Measurements from ENCODE around the gene CEP44.
"Not testable (repeated sequence)": the region's sequence is repeated elsewhere in the genome, so short reads cannot be mapped to it uniquely, and the experiment has no call there.

CEP44 gene

DNA sequence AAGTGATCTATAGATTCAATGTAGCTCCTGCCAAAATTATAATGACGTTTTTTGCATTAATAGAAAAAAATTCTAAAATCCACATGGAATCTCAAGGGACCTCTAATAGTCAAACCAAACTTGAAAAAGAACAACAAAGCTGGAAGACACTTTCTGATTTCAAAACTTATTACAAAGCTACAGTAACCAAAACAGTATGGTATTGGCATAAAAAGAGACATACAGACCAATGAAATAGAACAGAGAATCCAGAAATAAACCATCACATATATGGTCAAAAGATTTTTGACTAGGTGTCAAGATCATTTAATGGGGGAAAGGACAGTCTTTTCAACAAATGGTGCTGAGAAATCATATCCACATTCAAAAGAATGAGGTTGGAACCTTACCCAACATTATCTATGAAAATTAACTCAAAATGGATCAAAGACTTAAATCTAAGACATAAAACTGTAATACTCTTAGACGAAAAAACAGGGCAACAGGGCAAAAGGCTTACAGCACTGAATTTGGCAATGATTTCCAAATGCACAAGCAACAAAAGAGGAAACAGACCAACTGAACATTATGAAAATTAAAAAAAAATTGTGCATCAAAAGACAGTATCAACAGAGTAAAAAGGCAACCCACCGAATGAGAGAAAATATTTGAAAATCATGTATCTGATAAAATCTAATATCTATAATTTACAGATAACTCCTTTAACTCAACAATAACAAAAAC is 4.1 kb upstream of the CEP44 start:
- DNase-seq, result no peak

DNA sequence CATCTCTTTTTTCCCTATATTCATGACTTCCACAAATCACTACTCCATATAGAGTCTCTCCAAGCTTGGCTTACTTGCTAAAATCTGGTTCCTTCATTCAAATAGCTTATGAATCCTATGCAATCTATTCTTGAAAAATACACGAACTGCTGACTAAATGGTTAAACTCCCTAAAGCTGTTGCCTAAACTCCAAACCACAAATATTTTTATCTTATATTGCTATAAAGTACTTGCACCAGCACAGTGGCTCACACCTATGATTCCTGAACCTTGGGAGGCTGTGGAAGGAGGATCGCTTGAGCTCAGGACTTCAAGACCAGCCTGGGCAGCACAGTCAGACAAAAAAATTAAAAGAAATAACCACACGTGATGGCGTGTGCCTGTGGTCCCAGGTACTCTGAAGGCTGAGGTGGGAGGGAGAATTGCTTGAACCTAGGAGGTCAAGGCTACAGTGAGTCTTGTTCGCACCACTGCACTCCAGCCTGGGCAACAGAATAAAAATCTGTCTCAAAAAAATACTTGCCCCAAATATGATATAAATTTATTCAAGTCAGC is 2.5 kb upstream of the CEP44 start:
- no peak for DNase-seq

DNA sequence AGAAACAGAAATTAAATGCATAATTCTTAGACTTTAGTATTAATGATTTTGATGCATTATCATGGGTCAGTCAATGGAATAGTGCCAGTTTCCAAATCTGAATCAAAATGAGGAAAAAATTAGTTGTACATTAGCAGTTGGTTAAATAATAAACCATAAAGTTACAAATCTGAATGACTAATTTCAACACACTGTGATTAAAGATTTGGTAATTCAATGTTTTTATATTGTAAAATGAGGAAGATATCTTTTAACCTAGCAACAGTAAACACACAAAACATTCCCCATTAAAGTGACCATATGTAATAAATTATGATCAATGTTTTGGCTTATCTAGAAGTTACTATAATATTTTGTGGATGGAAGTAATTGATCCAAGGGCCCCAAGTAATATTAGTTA is 1.8 kb upstream of the CEP44 start:
- no peak for DNase-seq

DNA sequence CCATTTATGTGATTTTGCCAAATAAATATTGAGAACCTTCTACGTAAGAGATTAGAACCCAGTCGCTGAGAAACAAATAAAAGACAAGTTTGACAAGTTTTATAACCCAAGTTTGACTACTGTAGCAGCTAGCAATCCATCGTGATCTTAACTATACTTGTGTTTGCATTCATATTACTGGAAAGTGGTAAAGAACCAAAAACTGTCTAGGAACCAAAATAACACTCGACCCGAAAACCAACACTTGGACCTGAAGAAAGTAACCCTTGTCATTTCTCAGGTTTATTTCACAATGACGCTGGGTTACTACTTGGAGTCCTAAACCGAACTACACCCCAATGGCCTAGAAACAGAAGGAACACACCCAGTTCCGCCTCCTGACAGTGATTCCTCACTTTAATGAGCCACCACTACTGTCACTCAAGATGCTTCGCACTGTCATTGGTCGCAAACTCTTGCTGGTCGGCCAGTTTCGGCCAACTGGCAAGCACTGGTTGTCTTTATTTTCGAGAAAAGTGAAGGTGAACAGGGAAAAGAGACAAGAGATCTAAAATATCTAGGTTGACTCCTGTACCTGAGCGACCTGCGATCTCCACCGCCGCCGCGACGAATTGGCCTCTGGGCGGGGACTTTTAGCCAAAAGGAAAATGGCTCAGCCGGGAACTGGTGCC is 740 bp upstream of the CEP44 start:
- peak; percentile 76 for DNase-seq

DNA sequence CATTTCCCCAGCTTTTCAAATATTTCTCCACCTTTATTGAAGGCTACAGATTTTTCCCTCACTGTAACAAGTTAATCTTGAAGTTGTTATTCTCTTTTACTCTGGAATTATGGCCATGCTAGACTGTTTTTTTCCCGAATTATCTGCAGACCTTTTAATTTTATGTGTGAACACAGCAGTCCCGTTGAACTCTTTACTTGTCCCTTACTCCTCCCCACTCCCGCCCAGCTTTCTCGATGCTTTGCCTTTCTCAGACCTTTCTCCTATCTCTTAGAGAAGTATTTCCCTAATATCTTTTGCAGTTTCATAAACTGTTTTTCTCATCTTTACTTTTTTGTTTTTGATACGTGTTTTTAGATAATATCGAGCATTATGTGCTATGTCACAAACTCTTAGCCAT is 776 bp downstream of the CEP44 start:
- DNase-seq, result no peak

DNA sequence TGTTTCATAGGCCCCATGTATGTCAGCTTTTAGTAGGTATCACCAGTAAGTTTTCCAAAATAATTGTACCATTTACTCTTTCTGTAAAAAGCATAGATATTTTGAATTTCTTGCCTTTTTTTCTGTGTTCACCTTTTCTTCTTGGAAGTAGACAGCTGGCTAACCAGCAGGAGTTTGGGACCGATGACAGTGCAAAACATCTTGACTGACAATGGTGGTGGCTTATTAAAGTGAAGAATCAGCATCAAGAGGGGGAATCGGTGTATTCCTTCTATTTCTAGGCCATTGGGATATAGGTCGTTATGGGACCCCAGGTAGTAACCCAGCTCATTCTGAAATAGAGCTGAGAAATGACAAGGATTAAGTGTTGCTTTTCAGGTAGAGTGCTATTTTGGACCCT is 3.2 kb downstream of the CEP44 start:
- DNase-seq, result no peak

DNA sequence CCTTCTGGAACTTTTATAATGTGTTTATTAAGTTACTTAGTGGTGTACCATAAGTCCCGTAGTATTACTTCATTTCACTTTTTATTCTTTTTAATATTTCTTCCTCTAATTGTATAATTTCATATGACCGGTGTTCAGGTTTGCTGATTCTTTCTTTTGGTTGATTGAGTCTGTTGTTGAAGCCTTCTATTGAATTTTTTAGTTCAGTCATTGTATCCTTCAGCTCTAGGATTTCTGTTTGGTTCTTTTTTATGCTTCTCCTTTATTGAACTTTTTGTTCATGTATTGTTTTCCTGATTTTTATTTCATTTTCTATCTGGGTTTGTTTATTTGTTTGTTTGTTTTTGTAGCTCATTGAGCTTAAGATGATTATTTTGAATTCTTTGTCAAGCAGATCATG is 8.8 kb downstream of the CEP44 start:
- no peak for DNase-seq

DNA sequence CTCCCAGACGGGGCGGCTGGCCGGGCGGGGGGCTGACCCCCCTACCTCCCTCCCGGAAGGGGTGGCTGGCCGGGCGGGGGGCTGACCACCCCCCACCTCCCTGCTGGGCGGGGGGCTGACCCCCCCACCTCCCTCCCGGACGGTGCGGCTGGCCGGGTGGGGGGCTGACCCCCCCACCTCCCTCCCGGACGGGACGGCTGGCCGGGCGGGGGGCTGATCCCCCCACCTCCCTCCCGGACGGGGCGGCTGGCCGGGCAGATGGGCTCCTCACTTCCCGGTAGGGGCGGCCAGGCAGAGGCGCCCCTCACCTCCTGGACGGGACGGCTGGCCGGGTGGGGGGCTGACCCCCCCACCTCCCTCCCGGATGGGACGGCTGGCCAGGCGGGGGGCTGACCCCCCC is 10.9 kb downstream of the CEP44 start:
- not testable (repeated sequence) for DNase-seq

DNA sequence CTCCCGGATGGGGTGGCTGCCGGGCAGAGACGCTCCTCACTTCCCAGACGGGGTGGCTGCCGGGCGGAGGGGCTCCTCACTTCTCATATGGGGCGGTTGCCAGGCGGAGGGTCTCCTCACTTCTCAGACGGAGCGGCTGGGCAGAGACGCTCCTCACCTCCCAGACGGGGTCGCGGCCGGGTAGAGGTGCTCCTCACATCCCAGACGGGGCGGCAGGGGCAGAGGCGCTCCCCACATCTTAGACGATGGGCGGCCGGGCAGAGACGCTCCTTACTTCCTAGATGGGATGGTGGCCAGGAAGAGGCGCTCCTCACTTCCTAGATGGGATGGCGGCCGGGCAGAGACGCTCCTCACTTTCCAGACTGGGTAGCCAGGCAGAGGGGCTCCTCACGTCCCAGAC is 11.4 kb downstream of the CEP44 start:
- DNase-seq, result not testable (repeated sequence)

DNA sequence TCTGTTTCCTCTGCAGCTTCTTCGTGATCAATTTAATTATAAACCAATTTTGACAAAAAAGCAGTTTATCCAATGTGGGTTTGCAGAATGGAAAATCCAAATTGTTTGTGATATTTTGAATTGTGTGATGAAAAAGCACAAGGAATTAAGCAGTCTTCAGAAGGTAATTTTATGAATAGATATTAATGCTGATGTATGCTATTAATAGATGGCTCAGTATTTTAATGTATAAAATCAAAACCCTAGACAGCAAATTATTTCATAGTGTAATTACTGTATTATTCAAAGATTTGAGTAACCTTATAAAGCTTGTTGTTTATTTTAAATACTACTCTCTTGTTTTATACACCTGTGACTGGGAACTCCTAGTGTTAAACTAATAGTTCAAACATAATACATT is 20.0 kb downstream of the CEP44 start:
- no peak for DNase-seq

DNA sequence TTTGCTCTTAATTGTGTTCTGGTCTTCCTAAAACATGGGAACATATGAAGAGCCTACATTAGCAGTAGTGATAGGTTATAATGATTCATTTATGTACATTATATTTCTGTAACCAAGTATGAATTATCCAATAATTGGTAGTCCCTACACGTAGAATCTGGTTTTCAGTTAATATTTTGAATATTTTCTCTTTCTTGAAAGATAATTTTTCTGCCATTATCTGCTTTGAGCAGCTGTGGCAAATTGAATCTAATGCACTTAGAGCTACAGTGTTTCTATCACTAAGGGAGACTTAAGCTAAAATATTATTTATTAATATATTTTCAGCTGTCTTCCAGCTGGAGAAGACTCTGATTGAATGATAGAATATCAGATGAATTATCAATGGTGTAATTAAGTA is 21.0 kb downstream of the CEP44 start:
- DNase-seq, result no peak

DNA sequence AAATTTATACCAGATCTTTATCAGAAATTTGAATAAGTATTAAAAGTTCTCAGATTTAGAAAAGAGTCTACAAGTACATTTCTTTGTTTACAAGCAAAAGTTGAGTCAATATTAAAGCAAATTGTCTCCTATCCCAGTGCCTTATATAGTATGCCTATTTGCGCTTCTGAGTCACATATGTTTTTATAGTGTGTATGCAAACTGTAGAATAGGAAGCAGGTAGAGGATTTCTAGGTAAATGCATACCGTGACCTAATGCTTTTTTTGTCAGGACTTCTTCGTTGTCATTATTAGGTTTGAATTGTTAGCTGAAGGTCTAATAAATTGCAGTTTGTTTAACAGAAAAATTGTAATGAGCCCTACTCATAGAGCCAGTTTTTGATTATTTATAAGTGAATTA is 22.2 kb downstream of the CEP44 start:
- DNase-seq, result no peak

DNA sequence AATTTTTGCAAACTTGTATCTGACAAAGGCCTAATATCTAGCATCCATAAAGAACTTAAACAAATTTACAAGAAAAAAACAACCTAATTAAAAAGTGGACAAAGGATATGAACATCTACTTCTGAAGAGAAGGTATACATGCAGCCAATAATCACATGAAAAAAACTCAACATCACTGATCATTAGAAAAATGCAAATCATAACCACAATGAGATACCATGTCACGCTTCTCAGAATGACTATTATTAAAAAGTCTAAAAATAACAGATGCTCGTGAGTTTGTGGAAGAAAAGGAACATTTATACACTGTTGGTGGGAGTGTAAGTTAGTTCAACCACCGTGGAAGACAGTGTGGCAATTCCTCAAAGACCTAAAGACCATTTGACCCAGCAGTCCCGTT is 24.0 kb downstream of the CEP44 start:
- DNase-seq, result no peak

DNA sequence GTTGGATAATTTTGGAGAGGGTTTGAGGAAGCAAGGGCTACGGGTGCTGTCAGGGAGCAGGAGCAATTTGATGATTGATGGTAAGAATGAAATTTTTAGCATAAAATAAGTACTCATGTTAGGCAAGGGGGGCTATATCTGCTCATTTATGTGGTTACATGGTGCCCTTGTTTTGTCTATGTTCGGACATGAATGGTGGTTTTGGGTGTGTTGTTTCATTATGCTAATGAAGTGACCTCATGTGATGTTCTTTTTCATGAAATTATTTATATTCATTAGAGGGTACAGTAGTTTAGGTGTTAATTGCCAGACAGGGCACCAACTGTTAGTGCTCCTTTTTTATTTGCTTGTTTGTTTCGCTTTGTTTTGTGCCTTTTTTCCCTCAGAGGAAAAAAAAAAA is 29.3 kb downstream of the CEP44 start:
- no peak for DNase-seq

DNA sequence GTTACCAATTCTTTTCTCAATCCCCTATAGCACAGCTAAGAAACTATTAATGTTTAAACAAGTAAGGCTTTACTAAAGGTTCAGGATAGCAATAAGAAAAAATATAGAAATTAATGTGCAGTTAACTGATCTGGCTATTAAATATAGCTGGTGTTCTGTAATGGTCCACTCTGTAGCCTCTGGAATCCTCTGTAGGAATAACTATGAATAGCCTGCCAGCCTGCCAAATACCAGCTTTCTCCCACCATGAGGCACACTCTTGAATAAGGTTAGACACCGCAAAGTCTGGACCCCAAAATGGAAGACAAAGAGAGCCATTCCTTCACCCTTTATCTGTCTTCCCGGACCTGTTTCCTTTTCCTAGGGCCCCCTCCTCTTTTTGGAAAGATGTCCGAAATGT is 30.6 kb downstream of the CEP44 start:
- no peak for DNase-seq

DNA sequence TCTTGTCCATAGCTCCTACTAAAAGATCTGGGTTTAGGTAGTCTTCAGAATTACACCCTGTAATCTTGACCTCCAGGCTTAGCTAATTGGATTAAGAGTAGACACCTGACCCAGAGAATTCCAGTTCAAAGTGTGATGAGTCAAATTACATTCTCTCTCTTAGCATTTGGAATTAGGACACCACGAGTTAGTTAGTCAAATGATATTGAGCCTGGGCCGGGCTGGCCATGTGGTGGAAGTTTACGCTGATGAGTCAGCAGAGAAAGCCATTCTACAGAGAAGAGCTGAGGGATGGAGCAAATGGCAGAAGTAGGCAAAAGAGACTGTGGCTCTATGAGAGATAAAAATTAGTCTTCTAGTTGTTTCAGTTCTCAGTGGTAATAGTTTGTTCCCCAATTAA is 31.1 kb downstream of the CEP44 start:
- DNase-seq, result no peak

DNA sequence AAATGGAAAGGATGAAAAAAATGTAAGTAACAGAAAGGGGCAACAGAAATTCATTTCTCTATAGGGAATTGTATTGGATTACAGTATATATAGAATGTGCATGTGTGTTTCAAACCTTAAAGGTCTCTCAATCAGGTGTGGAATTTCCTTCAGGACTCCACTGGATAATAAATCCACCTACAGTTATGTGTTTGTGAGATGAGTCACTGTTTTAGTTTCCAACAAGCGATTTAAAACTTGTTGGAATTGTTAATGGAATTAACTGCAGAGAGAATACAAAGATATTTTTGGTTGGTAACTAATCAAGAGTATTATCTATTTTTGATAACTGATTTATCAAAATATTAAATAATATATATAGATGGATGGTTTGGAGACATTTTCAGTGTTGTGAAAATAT is 32.8 kb downstream of the CEP44 start:
- DNase-seq, result no peak

DNA sequence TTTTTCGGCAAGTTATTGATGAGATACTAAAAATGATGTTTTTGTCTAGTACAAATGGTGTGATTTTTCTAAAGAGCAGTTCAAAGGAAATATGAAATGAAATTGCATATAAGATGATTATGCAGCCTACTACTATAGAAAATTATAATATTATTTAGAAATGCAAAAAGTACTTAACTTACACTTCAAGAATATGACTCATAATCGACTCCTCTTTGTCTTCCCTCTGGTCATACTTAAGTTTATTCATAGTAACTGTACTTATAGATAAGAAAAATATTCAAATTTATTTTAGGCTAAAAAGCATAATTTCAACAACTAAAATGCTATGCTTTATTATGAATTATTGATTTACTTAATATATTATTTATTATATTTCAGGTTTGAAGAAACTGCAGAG is 33.2 kb downstream of the CEP44 start:
- DNase-seq, result no peak

DNA sequence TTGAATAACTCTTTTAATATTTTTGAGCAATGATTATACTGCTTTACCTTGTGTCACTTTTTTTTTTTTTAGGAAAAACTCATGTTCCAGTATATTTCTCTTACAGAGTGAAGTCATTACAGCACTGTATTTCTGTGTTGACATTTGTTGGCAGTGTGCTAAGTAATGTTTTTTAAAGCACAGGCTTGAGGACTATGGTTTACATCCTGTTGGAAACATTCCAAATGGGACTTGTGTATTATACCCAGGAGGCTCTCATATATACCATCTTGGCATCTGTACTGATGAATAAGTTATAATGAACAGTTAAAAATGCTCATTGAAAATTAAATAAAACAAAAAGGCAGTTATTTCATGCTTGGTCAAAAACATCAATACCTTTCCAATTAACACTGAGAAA is 33.8 kb downstream of the CEP44 start:
- DNase-seq, result no peak

DNA sequence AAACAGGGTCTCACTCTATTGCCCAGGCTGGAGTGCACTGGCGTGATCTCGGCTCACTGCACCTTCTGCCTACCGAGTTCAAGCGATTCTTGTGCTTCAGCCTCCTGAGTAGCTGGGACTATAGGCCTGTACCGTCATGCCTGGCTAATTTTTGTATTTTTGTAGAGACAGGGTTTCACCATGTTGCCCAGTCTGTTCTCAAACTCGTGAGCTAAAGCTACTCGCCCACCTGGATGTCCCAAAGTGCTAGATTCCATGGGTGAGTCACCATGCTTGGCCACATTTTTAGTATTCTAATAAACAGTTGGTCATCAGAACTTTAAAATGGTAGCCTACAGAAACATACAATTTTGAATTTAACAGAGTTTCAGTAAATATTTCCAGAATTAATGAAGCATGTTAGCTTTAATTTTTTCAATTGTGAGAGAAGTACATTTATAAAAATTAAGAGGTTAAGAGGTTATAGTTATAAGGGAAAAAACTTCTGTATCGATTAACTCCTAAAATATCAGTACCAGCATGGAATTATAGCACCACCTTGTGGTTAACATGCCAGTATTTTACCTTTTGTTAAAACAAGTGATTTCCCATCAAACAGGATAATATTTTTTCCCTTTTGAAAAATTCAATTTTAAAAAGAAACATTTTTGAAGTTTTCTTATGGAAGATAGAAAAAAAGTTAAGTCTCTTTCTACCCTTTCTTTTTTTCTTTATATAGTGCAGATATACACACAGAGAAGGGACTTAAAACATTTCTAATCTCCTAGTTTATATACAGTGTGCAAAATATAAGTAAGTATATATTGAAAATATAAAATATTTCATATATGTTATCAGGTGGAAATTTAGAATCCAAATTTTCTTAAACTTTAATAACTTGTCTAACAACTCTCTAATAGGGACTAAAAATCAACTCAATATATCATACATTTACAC is 35.4 kb downstream of the CEP44 start:
- no peak for DNase-seq

DNA sequence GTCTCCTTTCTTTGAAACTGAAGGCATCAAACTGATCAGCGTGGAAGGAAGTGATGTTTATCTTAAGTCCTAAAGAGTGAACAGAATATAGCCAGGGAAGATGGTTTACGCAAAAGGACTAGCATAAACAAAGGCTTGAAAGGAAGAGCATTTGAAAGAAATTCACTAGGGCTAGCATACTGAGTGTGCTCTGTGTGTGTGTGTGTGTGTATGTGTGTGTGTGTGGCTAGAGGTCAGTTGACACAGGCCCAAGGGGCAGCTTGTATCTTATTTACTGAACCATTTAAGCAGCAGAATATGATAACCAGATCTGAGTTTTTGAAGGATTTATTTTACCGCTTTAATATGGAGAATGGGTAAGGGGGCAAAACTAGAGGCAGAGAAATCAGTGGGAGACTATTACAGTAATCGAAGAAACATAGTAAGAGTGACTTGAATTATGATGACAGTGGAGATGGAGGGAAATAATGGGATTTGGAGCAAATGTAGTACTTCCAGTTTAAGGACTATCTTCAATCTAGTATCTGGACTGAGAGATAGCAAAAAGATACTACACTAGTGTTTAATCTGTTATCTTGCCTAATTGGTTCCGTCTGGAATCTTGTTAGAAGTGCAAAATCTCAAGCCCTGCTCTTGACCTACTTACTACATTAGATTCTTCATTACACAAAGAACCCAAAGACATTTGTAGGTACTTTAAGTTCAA is 36.9 kb downstream of the CEP44 start:
- no peak for DNase-seq

DNA sequence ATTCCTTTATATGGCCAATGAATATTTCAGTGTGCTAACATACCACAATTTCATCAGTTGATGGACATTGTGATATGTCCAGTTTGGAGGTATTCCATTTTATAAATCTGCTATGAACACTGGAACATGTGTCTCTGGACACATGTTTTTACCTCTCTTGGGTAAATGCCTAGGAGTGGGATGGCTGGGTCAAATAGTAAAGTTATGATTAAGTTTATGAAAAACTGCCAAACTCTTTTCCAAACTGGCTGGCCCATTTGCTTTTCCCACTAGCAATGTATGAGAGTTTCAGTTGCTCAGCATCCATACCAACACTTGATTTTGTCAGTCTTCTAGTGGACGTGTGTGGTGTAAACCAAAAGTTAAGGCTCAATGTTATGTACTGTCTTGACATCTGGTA is 40.5 kb downstream of the CEP44 start:
- no peak for DNase-seq

DNA sequence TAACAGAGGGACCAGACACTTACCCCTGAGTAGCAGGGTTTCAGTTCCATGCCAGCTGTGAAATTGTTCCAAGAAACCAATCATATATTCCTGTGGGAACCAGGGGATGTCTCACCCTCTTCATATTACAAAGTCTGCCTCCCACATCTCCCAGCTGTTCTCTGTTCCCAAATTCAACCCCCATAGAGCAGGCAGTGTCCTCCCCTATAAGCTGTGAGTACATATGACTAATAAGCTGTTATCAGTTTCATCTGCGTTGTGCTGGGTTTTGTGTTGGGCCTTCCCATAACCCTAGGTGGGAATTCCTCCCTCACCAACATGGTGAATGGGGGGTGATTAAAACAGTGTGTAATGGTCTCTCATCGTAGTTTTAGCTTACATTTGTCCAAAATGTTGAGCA is 41.0 kb downstream of the CEP44 start:
- no peak for DNase-seq

Measured in NCI-H1694 (cell line).